DMS153 treated with DMSO at 0.1 percent for 48 hours (cell line): Measurements from ENCODE around the gene TMEM11.
"Not testable (repeated sequence)": the region's sequence is repeated elsewhere in the genome, so short reads cannot be mapped to it uniquely, and the experiment has no call there.

Experiments
- DNase-seq: peaks from one replicate; lab custom pipeline; 2025; ENCODE audit not compliant: unreplicated experiment; lab: John Stamatoyannopoulos, UW

TMEM11 gene

GRCh38 chr17:21212826-21213637 lies 929 bp downstream of the TMEM11 start:
- no peak for DNase-seq

- DNase-seq, result no peak
These were observed 2.0 kb downstream of the TMEM11 start for GRCh38 chr17:21211825-21212479.

GRCh38 chr17:21210411-21211076 lies 3.4 kb downstream of the TMEM11 start:
- no peak for DNase-seq

- DNase-seq, result no peak
These were observed 4.3 kb downstream of the TMEM11 start for GRCh38 chr17:21209511-21210175.

GRCh38 chr17:21208352-21208751 lies 5.6 kb downstream of the TMEM11 start:
- DNase-seq, result no peak

GRCh38 chr17:21204935-21205334 lies 9.0 kb downstream of the TMEM11 start:
- no peak for DNase-seq

- no peak for DNase-seq
These were observed 11.4 kb downstream of the TMEM11 start for GRCh38 chr17:21202512-21202911.

- no peak for DNase-seq
These were observed 12.1 kb downstream of the TMEM11 start for GRCh38 chr17:21201874-21202273.

- DNase-seq, result no peak
These were observed 12.7 kb downstream of the TMEM11 start for GRCh38 chr17:21201298-21201595.

- no peak for DNase-seq
These were observed 13.2 kb downstream of the TMEM11 start for GRCh38 chr17:21200590-21201297.

GRCh38 chr17:21199856-21200255 lies 14.1 kb downstream of the TMEM11 start:
- DNase-seq, result no peak

- no peak for DNase-seq
These were observed 14.7 kb downstream of the TMEM11 start for GRCh38 chr17:21199311-21199710.

- no peak for DNase-seq
These were observed 15.6 kb downstream of the TMEM11 start for GRCh38 chr17:21198411-21198810.

GRCh38 chr17:21196126-21196525 lies 17.8 kb downstream of the TMEM11 start:
- no peak for DNase-seq

GRCh38 chr17:21194703-21195102 lies 19.3 kb downstream of the TMEM11 start:
- no peak for DNase-seq

GRCh38 chr17:21194226-21194625 lies 19.7 kb downstream of the TMEM11 start:
- DNase-seq, result no peak

- no peak for DNase-seq
These were observed 20.9 kb downstream of the TMEM11 start for GRCh38 chr17:21193031-21193430.

- DNase-seq, result not testable (repeated sequence)
These were observed 21.5 kb downstream of the TMEM11 start for GRCh38 chr17:21192414-21192813.

- no peak for DNase-seq
These were observed 22.3 kb downstream of the TMEM11 start for GRCh38 chr17:21191698-21192097.

GRCh38 chr17:21190078-21190477 lies 23.9 kb downstream of the TMEM11 start:
- no peak for DNase-seq

- DNase-seq, result no peak
These were observed 24.6 kb downstream of the TMEM11 start for GRCh38 chr17:21189361-21189760.
